IPS-NIHi7 (cell line): ENCODE data around the gene SYNJ2.
"Not testable (repeated sequence)": the region's sequence is repeated elsewhere in the genome, so short reads cannot be mapped to it uniquely, and the experiment has no call there.

Experiments used
- DNase-seq: peaks from one replicate; pipeline ENCODE4 v3.0.0; 2012; ENCODE audit warnings: mixed read lengths; ENCODE audit errors: extremely low spot score

The SYNJ2 gene

DNA sequence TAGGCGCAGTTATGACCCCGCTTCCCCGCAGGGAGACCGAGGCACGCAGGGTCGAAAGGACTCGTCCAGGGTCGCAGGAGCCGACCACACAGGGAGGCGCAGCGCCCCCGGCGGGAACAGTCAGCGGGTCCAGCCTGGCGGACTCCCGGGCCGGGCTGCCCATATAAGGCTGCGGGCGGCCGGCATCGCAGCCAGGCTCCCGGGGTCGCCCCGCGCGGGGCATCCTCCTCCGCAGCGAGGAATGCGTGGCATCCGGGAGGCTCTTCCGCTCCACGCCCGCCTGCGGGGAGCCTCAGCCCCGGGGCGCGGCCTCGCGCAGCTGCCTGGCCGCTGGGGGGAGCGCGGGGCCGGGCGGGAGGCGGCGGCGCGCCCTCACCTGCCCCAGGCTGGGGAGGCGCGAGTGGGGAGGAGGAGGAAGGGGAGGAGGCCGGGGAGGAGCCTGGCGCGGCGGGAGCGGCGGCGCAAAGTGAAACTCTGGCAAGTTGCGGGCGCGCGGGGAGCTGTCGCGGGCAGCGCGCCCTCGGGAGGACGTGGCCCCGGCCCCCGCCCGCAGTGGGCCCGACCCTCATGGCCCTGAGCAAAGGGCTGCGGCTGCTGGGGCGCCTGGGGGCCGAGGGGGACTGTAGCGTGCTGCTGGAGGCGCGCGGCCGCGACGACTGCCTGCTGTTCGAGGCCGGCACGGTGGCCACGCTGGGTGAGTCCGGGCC, at the start of gene SYNJ2:
Gene SYNJ2, plus strand, starts transcription at position 469 of the 707 bp plus-strand sequence. Its CDS starts 99 bp downstream, at position 568.
- peak; percentile 84 for DNase-seq

DNA sequence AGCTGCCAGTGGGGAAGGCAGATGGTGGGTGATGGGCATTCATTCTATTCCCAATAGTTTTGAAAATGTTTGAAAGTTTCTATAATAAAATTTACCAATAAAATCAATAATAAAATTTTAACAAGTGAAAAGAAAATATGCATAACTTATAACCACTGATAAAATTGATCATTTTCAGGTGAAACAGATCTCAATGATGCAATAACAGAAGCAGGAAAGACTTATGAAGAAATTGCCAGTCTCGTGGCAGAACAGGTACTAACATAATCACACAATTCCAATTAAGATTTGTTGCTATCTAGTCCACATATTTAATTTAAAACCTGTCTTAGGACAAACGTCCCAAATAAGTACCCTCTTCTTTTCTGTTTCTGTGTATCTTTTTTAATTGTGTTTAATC, 45.9 kb upstream of the SYNJ2 start:
- no peak for DNase-seq

DNA sequence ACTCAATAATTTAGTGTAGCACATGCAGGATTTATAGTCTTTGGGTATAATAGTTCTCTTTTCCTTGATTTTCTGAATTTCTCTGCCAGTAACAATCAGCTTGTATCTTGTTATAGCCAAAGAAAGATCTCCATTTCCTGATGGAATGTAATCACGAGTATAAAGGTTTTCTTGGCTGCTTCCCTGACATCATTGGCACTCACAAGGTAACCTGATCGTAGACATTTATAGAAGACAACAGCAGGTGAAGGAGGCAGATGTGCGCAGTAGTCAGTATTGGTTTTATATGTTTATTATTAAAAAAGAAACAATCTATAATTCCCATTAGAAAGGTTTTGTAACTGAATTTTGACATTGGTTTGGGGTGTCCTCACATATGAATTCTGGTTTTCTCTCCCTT, 44.3 kb upstream of the SYNJ2 start:
- DNase-seq = no peak

GRCh38 chr6:157937916-157938315, 43.7 kb upstream of the SYNJ2 start:
- DNase-seq = no peak

- DNase-seq = not testable (repeated sequence)
Measured at GRCh38 chr6:157940375-157941036, 41.2 kb upstream of the SYNJ2 start.

DNA sequence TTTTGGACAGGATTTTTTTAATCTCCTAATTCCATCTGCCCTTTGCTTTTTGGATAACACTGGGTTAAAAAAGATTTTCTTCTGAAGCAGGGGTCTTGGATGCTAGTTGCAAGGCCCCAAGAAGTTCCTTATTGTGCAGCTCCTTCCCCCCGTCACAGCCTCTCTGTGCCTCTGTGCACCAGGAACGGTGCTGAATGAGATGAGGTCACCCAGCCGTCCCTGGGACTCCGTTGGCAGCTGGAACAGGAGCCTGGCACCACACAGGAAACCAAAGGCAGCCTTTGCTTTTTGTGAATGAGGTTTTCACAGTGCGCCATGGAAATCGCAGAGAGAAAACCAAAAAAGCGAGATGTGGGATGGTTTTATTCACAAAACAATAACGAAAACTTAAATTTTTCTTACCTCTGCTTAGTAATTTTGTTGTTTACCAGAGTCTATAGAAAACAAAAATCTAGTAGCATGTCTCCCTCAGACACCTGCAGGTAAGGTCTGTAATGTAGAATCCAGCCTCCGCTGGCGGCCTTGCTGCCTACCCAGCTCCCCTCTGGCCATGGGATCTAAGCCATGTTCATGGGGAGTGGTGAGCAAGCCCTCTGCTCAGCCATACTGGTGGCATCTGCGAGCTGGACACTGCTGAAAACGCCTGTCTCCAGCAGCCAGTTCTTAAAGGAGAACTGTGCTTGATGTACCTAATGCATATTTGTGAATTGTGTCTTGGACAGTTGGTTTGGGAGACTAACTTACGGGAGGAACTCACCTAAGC, 40.4 kb upstream of the SYNJ2 start:
- no peak for DNase-seq

GRCh38 chr6:157942351-157942750, 39.3 kb upstream of the SYNJ2 start:
- DNase-seq = no peak

- DNase-seq = no peak
Measured at GRCh38 chr6:157943249-157943963, 38.3 kb upstream of the SYNJ2 start.

GRCh38 chr6:157943964-157944283, 37.7 kb upstream of the SYNJ2 start:
- no peak for DNase-seq

DNA sequence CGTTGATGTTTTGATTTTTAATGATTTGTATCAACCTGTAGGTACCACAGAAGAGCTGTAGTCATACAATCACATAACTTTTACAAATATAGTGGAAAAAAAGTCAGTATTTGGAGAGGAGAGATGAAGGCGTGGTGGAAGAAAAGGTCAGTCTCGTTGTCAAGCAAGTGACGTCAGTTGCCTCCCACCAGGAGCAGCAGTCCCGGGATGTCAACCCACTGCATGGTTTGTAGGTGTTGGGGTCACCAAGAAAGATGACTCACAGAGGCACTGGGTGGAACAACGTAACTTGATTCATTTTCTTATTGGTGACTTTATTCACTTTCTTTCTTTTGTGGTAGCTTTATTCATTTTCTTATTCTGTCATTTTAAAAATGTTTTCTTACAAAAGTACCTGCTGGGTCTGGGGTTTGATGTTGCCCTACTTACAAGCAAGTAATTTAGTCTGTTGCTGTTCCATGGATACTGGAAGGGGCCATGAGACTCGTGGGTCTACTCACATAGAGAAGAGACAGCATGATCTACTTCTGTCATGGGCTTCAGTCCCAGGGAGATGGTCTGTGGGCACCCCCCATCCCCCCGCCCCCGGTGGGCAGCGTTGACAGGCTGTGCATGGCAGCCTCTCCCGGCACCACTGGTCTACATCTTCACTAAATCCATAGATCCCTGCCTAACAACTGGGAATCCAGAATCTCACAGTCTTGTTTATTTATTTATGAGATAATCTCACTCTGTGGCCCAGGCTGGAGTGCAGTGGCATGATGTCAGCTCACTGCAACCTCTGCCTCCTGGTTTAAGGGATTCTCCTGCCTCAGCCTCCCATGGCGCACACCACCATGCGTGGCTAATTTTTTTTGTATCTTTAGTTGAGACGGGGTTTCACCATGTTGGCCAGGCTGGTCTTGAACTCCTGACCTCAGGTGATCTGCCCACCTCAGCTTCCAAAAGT, 36.4 kb upstream of the SYNJ2 start:
- DNase-seq = no peak

- DNase-seq = no peak
Measured at GRCh38 chr6:157946053-157946617, 35.5 kb upstream of the SYNJ2 start.

DNA sequence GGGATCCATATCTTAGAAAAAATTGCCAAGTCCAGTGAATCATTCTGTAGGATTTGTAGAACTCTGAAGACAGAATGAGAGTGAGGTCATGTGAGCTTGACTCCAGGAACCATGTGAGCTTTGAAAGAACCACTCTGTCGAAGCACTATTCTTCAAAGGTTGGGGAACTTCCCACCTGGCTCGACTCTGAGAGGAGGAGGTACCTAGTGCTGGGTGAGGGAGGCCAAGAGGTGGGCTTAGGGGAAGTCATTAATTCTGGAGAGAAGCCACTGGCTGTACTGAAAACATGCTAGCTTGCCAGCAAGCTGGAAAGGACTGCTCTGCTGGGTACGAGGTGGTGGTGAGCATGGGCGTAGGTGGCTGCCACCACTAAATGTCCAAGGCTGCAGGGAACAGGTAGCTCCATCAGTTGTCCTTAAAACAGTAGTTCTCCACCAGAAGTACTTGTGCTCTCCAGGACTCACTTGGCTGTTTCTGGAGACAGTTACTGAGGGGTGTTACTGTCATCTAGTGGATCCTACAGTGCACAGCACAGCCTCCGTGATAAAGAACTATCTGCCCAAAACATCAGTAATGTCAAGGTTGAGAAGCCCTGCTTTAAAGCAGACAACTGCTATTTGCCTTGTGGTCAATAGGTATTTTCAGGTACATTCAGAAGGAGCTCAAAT, 34.7 kb upstream of the SYNJ2 start:
- DNase-seq = peak; percentile 54

DNA sequence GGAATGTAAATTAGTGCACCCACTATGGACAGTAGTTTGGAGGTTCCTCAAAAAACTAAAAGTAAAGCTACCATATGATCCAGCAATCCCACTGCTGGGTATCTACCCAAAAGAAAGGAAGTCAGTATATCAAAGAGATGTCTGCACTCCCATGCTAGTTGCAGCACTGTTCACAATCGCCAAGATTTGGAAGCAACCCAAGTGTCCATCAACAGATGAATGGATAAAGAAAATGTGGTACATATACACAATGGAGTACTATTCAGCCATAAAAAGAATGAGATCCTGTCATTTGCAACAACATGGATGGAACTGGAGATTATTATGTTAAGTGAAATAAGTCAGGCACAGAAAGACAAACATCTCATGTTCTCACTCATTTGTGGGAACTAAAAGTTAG, 30.8 kb upstream of the SYNJ2 start:
- not testable (repeated sequence) for DNase-seq

- DNase-seq = no peak
Measured at GRCh38 chr6:157951828-157952227, 29.8 kb upstream of the SYNJ2 start.

- no peak for DNase-seq
Measured at GRCh38 chr6:157952861-157953351, 28.8 kb upstream of the SYNJ2 start.

- DNase-seq = no peak
Measured at GRCh38 chr6:157953580-157954091, 28.0 kb upstream of the SYNJ2 start.

- peak; percentile 42 for DNase-seq
Measured at GRCh38 chr6:157954150-157955117, 27.2 kb upstream of the SYNJ2 start.

GRCh38 chr6:157955675-157956074, 26.0 kb upstream of the SYNJ2 start:
- no peak for DNase-seq
